Measurements from ENCODE around the gene CPD. TPM values are rescaled to one million over a fixed set of nuclear protein-coding genes. Genes with fewer than 3 reads are reported as not detected.

CPD gene
- total RNA-seq, 1 donor from 2014 or later = 68.9 TPM

- no peak for DNase-seq
- Histone ChIP-seq H3K4me1 (peaks cover 21% of the 10 kb centered on the region), H3K27me3 (ENCODE audit: low read depth) (no peaks in the 10 kb centered on the region), H3K36me3 (peaks cover 65% of the 10 kb centered on the region), H3K4me3 (no peak overlapping the region), H3K27ac (no peak overlapping the region), H3K9me3 (no peaks in the 10 kb centered on the region)
- peak; percentile 65 to 80 for ATAC-seq
- no peak for TF ChIP-seq CTCF (IDR thresholded peaks at IDR 0.05)
- intact Hi-C loops (cut with DNase I) = no loop called here
Observed at GRCh38 chr17:30505868-30506417, 127.2 kb downstream of the CPD start.

GRCh38 chr17:30506481-30506880, 127.8 kb downstream of the CPD start:
- Histone ChIP-seq H3K9me3 (no peaks in the 10 kb centered on the region), H3K36me3 (peaks cover 61% of the 10 kb centered on the region), H3K4me1 (peaks cover 21% of the 10 kb centered on the region), H3K27me3 (ENCODE audit: low read depth) (no peaks in the 10 kb centered on the region), H3K27ac (no peak overlapping the region), H3K4me3 (no peak overlapping the region)
- DNase-seq = no peak
- intact Hi-C loops (cut with DNase I) = no loop called here
- ATAC-seq = no peak
- no peak for TF ChIP-seq CTCF (IDR thresholded peaks at IDR 0.05)

- Histone ChIP-seq H3K4me1 (peaks cover 4% of the 10 kb centered on the region), H3K27me3 (ENCODE audit: low read depth) (no peaks in the 10 kb centered on the region), H3K4me3 (no peak overlapping the region), H3K36me3 (peaks cover 47% of the 10 kb centered on the region), H3K27ac (no peak overlapping the region), H3K9me3 (no peaks in the 10 kb centered on the region)
- intact Hi-C loops (cut with DNase I) = no loop called here
- no peak for DNase-seq
- no peak for TF ChIP-seq CTCF (IDR thresholded peaks at IDR 0.05)
- no peak for ATAC-seq
Observed at GRCh38 chr17:30513346-30513745, 134.6 kb downstream of the CPD start.

GRCh38 chr17:30514895-30515596, 136.3 kb downstream of the CPD start:
- H3K27me3 ChIP-seq (ENCODE audit: low read depth) = no peaks in the 10 kb centered on the region
- intact Hi-C loops (cut with DNase I) = no loop called here
- H3K4me3 ChIP-seq = no peak overlapping the region
- no peaks in the 10 kb centered on the region for H3K4me1 ChIP-seq
- H3K36me3 ChIP-seq = peaks cover 58% of the 10 kb centered on the region
- no peaks in the 10 kb centered on the region for H3K9me3 ChIP-seq
- no peak overlapping the region for H3K27ac ChIP-seq
- no peak for ATAC-seq
- no peak for TF ChIP-seq CTCF (IDR thresholded peaks at IDR 0.05)
- DNase-seq = no peak

GRCh38 chr17:30517786-30518185, 139.1 kb downstream of the CPD start:
- TF ChIP-seq CTCF (IDR thresholded peaks at IDR 0.05) = no peak
- ATAC-seq = no peak
- no peaks in the 10 kb centered on the region for H3K4me1 ChIP-seq
- no peaks in the 10 kb centered on the region for H3K9me3 ChIP-seq
- peaks cover 72% of the 10 kb centered on the region for H3K36me3 ChIP-seq
- no peak overlapping the region for H3K4me3 ChIP-seq
- intact Hi-C loops (cut with DNase I) = no loop called here
- H3K27me3 ChIP-seq (ENCODE audit: low read depth) = no peaks in the 10 kb centered on the region
- no peak for DNase-seq
- no peak overlapping the region for H3K27ac ChIP-seq
